Activated CD4-positive, alpha-beta T cell treated with anti-CD3 and anti-CD28 coated beads for 24 hours (primary cell): ENCODE data around the gene CYTIP.

Source experiments
- DNase-seq, 2 donors: peaks; one replicate each; pipeline ENCODE4 v3.0.0-alpha.2; 2020; ENCODE audit warnings: low read depth in 2 of 2

The CYTIP gene

GRCh38 chr2:157443795-157444640 lies at the start of gene CYTIP:
CYTIP (minus strand) TSS chr2:157444089; CDS start chr2:157444020, 69 bp downstream.
- no peak for DNase-seq

GRCh38 chr2:157492189-157492773 lies 48.4 kb upstream of the CYTIP start:
- peak; percentile 46 to 59 for DNase-seq

- no peak for DNase-seq
Measured at GRCh38 chr2:157489983-157490382, 46.1 kb upstream of the CYTIP start.

GRCh38 chr2:157488877-157489276 lies 45.0 kb upstream of the CYTIP start:
- no peak for DNase-seq

GRCh38 chr2:157487747-157488146 lies 43.9 kb upstream of the CYTIP start:
- no peak for DNase-seq

GRCh38 chr2:157487271-157487610 lies 43.4 kb upstream of the CYTIP start:
- no peak for DNase-seq

GRCh38 chr2:157486596-157487270 lies 42.8 kb upstream of the CYTIP start:
- no peak for DNase-seq

- peak in 1 of 2 donors; percentile 37 for DNase-seq
Measured at GRCh38 chr2:157480182-157480961, 36.5 kb upstream of the CYTIP start.

- DNase-seq, result no peak
Measured at GRCh38 chr2:157479081-157480027, 35.5 kb upstream of the CYTIP start.

- no peak for DNase-seq
Measured at GRCh38 chr2:157477919-157478318, 34.0 kb upstream of the CYTIP start.

GRCh38 chr2:157476953-157477709 lies 33.2 kb upstream of the CYTIP start:
- no peak for DNase-seq

- DNase-seq, result no peak
Measured at GRCh38 chr2:157475722-157476390, 32.0 kb upstream of the CYTIP start.

GRCh38 chr2:157473581-157473980 lies 29.7 kb upstream of the CYTIP start:
- no peak for DNase-seq

GRCh38 chr2:157471078-157471477 lies 27.2 kb upstream of the CYTIP start:
- DNase-seq, result no peak

- DNase-seq, result no peak
Measured at GRCh38 chr2:157470321-157470720, 26.4 kb upstream of the CYTIP start.

- no peak for DNase-seq
Measured at GRCh38 chr2:157469726-157470125, 25.8 kb upstream of the CYTIP start.

GRCh38 chr2:157468931-157469708 lies 25.2 kb upstream of the CYTIP start:
- DNase-seq, result no peak

- DNase-seq, result no peak
Measured at GRCh38 chr2:157466764-157467163, 22.9 kb upstream of the CYTIP start.

- no peak for DNase-seq
Measured at GRCh38 chr2:157465554-157465953, 21.7 kb upstream of the CYTIP start.
